GM18870 (cell line): ENCODE measurements around the gene FOXN3.
A peak's percentile ranks its signal among the peaks of the same experiment; 100 is the strongest.

Experiments used
- ATAC-seq: cut with Tn5 transposase; IDR thresholded peaks from one replicate; pipeline ENCODE4 v1.9.1; 2021; ENCODE audit warnings: moderate library complexity; ENCODE audit not compliant: unreplicated experiment

The FOXN3 gene

DNA sequence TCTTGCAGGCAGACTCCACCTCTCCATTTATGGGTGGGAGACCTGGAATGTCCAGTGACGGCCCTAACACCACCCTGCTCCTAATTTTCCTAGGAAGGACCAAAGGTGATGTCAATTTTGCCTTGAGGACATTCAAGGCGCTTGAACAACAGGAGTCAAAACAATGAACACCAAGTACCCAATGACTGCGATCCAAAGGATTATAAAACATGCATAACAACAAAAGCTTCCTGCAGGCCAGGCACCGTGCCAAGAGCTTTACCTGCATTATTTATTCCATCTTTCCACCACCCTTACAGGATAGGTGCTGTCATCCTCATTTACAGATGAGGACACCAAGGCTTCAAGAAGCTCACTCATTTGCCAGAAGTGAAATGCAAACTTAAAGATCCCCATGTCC is 15.2 kb upstream of the FOXN3 start:
- no peak for ATAC-seq

DNA sequence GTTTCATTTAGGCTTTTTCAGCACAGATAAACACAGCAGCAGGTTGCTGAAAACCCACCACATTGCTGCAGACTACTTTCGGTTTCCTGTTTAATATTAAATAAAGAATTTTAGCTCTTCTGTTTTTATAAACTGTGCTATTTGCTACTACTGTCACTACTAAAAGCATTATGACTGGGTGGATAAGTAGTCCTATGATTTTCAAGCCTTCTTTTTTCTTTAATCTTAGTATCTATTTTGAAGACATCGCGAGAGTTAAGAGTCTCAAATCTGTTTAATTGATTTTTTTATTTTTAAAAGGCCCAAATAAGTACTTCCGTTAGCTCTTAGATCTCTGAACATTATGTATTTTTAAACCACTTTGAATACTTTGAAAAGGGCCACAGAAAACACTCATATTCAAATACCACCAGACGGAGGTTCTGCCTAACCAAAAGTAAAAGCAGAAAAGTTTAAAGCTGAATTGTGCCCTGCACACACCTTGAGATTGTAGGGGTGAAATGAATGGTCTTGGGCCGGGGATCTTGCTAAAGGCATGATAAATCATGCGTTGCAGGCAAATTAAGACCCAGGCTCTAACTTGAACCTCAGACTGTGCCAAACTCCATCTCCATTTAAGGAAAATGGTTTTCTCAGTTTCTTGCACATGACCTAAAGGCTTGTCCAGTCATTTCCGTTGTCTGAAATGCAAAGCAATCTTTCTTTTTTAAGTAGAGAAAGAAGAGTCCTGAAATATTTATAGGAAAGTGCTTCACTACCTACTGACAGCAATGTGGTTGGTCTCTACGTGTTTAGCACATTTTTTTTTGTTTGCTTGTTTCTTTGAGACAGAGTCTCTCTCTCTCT is 13.6 kb upstream of the FOXN3 start:
- peak; percentile 86 for ATAC-seq

DNA sequence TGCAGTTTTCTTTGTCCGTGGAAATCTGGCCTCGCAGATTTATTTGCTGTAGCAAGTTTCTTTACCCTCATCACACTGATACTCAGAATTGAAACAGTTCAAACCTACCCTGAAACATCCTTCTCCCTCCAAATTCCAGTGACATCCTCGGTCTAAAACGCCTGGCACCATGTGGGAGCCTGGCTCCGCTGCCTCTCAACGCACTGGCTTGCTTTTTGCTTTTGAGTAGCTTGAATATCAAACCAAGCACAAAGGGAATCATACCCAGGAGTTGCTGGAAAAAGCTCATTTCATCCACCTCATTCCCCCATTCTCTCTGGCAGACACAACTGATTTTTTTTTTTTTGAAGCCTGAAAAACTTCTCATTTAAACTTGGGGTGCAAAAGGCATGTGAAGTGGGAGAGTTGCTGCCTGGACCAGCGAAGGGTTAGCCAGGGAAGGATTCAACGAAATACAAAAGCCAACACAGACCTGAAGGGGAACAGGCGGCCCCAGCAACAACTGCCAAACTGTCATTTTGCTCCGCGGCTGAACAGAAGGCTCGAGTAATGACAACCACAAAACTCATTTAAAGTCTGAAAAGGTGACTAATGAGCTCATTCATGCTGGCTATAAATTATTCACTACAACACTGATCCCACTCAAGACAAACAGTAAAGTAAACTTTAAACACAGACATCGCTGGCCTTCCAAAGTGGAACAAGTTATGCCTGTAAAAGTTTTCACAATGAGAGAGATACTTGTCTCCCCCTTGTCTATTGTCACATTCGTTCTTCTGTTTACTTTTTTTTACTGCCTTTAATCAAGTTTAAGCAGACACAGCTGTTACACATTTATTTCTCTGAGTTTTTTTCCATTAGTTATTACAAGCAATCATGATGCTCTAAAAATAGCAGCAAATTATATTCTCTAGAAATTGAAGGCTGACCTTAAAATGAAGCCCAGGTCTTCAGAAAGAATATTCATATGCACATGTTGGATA is 12.5 kb upstream of the FOXN3 start:
- ATAC-seq, result no peak

DNA sequence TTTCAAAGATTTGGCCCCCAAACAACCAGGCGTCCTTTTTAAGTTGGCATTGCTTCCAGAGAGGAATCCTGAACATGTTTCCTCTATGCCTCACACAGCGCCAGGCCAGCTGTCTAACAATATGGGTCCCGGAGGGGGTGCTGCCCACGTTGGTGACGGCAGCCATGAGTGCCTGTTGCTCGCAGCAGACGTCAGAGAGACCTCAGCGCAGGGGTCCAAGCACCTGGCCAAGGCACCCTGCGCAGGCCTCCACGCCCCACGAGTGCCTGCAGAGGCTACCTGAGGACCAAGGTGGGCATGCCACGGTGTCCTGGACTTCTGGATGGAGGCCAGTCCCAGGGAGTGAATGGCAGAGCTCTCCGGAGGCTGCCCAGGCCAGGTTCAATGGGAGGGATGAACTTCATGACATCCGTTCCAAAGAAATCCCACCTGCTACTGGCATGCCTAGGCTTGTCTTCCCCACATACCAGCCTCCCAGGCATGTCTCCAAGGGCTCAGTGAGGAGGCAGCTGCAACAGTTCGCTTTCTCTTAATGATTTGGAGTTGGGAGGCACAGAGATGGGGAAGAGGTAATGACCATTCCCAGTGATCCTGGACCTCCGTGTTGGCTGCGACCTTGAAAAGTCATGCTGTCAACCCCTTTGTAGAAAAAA is 11.6 kb upstream of the FOXN3 start:
- ATAC-seq, result no peak

DNA sequence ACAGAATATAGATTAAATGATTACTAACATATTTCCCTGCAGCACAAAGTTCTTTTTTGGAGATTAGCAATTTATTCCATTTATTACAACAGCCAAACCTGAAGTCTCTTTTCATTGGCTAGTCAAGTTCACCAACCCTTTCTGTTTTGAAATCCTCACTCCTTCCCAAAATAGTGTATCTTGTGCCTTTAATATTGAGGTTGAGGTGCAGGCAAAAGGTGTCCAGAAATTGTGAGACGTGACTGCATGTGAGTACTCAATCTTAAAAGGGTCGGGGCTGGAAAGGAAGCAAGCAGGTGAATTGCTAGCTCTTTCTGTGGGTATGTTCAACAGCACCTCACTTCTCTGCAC is 11.1 kb upstream of the FOXN3 start:
- no peak for ATAC-seq

DNA sequence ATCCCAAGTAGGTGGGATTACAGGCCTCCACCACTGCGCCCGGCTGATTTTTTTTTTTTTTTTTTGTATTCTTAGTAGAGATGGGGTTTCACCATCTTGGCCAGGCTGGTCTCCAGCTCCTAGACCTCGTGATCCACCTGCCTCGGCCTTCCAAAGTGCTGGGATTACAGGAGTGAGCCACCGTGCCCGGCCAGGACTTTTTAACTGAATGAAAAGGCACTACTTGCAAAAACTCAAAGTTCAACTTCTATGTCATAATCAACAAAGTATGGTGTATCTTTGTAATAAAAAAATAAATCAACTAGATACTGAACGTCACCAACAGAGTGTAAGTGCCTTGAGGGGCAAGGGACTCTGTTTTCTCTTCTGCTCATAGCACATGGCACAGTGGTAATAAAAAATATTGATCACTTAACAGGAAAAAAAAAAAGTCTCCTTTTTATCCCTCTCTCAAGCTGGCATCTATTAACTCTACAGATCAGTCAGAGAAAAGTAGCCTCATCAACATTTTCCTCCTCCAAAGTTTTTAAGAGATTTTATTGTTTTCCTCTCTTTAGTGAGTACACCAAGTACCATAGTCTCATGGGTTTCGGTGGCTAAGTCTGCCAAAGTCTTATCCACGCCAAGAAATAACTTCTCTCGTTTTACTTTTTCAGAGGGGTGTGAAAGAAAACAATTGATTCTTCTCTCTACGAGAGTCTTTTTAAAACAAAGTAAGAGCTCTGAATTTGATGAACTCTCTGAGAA is 10.6 kb upstream of the FOXN3 start:
- ATAC-seq, result no peak

DNA sequence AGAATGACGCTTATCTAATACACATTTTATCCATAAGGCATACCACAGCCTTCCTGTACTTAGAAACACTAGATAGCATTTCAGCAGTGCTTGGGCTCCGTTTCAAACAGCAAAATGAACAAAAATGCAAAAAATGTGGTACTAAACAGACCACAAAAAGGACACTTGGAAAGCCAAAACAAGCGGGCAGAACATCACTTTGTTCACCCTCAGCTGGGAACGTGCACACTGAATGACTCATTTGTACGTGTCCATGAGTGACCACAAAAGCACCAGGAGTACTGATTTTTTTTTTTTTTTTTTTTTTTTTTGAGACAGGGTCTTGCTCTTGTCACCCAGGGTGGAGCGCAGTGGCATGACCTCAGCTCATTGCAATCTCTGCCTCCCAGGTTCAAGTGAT is 8.9 kb upstream of the FOXN3 start:
- peak; percentile 36 for ATAC-seq

DNA sequence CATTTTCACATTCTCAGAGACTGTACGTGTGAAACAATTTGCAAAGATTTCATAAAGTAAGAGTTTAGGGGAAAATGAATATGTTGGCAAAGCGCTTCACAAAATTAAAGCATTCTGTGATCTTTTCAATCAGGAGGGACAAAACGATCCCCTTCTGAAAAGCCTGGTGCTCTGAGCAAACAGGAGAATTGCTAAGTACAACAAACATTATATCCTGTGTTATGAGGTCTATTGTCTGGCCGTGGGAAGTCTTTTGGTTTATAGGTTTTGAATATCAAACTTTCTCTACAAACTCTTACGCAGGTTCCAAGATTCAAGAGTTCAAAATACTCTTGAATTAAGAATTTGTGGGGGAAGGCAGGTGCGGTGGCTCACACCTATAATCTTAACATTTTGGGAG is 7.2 kb upstream of the FOXN3 start:
- ATAC-seq, result no peak

DNA sequence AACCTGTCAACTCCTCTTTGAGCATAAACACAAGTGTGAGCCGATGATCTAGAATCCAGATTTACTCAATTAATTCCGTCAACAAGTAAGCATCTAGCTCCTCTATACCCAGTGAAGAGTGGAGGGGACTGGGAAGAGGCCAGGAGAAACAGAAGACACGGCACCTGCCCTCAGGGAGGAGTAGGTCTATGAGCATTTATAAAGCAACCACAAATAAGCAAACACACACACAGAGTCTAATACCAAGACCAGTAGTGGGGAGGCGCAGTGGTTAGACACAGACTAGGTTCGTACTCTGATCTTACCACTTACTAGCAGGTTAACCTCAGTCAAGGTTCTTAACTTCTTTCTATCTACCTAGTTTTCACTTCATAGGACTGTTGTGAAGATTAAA is 5.9 kb upstream of the FOXN3 start:
- no peak for ATAC-seq

DNA sequence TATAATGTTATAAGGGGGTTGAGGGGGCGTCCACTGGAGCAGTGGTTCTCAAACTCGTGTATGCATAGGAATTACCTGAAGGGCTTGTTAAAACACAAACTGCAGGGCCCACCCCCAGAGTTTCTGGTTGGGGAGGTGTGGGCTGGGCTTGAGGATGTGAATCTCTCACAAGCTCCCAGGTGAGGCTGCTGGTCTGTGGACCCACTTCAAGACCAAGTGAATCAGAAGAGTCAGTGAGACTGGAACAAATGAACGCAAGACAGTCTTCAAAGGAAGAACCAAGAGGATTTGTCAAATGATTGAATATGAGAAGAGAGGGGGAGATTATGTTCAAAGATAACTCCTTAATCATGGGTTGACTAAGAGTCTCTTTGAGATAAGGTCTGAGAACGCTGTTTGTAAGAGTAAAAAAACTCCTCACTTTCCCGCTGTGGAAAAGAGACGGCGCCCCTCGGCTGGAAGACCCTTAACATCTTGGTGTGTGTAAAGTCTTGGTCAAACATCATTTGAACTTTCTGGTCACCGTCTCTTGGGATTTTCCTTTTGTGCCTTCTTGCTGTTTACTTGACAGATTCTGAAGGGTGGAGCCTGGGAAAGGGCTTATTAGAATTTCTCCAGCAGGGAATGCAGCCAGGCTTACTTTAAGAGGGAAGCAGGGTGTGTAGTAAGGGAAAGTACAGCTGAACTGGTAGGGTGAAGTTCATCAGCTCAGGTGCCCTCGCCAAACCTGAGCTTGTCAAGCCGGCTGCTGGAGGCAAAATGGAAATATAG is 5.3 kb upstream of the FOXN3 start:
- no peak for ATAC-seq

DNA sequence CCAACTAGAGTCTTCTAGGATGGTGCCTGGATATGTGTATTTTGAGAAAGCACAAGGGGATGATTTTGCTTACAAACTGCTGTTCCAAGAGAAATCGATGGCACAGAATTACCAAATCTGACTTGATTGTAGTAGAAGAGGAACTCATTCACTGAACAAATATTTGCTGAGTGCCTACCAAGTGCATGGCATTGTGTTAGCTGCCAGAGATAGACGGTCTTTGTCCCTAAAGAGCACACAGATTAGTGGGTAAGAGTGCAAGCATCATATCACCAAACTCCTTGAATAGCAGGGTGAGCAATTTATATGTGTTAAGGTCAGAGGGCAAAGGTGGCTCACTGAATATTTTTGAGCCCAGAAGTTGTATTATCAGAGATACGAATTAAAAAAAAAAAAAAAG is 3.5 kb upstream of the FOXN3 start:
- no peak for ATAC-seq

DNA sequence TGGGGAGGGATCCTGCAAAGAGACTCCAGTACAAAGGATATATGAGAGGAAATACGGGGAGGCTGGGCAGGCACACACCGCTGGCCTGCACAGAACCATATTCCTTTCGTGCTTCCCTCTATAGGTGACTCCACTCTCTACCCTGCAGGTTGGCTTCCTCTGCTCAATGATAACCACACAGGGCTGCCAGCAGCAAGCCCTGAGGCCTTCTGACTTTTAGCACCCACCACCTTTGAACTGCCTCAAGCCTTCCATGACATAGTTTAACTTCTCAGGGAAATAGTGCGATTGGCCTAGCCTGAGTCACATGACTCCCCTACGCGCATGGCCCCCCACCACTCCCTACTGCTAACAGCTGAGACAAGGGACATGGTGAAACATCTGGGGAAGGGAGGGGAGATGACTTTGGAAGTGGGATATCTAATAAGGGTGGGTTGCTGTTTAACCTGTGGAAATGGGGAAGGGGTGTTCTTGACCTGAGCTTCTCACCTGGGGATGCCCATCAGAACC is 3.0 kb upstream of the FOXN3 start:
- ATAC-seq, result no peak

DNA sequence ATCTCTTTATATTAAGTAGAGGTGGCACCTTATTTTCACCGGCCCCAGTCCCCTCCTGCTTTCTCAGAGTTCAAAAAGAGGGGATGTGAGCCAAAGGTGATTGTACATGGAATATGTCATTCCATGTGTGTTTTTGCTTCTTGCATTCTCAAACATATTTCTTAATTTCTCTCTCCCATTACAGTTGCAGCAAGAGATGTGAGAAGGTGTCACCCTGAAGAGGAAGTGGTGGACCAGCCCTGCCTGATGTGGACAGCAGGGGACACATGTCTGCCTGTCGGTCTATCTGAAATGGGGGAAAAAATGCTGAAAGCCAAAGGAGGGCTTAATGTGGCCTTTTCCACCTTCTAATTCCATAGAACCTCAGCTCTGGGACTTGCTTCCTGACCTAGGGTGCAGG is 1.9 kb upstream of the FOXN3 start:
- no peak for ATAC-seq

DNA sequence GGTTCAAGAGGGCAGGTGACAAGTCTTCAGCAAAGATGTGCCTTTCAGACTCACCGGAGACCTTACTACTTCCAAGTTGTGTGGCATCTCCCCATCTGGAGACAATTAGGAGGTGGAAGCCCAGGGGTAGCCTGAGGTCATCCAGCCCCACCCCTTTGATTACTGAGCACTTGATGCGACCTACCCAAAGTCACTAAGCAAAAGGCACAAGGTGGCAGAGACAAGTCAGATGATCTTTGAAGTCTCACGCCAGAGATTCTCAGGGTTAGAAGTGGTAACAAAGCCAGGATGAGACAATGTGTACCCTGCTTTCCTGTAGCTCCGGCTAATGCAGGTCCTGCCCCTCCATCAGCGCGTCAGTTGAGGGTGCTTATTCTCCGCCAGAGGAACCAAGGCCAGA is 1.4 kb upstream of the FOXN3 start:
- ATAC-seq, result no peak

DNA sequence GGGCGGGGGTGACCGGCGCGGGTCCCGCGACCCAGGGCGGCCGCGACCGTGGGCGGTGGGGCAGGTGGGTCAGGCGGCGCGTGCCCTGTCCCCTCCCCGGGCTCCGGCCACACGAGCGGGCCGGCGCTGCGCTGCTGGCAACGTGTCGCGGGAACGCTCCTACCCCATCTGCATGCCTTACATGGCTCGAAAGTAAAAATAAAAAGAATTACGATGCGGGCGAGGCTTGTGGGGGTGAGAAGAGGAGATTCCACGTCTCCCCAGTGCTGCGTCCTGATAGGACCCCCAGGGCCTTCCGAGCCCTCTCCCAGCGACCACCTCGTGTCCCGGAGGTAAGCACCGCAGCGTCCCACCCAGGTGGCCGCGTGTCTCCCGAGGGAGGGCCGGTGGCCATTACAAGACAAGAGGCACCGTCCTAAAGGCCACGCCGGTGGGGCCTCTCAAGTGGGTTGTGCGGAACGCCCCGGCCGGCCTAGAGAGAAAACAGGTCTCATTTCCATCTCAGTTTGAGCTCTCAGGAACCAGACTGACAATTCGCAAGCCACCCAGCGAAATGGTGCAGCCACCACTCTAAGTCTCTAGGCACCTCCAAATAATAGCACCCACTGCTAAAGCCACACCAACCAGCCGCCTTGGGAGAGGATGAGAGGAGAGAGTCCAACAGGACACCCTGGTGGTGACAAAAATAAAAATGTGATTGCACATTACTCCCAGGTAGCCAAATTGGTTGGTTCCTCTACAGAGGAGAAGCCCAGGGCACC is 612 bp upstream of the FOXN3 start:
- ATAC-seq, result peak; percentile 65

DNA sequence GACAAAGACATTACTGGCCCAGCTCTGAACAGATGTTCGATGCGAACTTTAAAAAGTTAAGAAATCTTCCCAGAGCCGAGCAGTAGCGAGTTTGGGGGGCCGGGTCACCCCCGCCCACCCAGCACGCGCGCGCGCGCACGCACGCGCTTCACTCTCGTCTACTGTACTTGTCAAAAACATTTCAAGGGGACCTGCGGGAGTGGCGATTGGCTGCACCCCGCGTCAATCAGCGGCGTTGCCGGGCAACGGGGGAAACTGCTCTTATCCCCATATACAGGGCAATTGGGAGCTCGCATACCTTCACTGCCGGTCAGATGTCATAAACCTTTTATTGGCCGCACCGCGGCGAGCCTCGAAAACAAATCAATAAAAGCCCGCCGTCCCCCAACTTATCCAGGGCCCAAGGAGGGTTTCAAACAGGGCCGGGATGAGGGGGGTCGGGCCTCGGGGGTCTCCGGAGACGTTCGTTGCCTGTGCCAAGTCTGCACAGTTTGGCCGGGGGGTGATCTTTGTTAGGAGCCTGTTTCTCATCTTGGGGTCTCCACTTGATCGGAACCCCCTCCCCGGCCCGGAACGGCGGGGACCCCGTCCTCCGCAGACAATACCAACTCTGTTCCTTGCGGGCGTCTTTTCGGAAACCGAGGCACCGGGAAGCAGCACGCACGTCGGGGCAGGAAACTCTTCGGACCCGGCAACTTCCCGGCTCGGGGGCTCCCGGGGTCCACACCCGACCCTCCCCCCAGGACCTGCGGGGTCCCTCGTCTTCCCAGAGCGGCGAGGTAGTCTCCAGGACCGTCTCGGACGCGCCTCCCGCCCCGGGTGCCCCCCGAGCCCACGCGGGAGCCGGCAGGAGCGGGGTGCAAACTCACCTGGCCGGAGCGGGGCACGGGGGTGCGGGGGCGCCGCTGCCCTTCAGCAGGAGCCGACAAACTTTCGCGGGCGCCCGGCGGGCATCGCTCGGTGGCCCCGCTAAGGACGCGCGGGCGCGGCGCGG is 734 bp downstream of the FOXN3 start:
- peak; percentile 91 for ATAC-seq

DNA sequence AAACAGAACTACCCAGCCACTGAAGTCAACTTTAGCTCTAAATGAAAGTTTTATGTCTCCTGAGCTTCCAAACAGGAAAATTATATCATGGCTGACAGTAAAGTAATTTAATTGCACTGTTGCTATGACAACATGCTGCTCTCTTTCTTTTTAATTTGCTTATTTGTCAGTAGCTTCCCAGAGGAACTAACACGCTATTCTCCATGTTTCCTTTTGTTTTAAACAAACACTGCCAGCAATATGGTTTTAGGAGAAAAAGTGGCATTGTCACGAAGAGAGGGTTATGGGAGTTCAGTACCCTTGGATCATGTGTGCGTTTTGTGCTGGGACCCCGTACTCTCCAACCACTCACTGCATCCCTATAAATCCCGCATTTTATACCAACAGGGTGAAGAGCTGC is 1.9 kb downstream of the FOXN3 start:
- no peak for ATAC-seq

DNA sequence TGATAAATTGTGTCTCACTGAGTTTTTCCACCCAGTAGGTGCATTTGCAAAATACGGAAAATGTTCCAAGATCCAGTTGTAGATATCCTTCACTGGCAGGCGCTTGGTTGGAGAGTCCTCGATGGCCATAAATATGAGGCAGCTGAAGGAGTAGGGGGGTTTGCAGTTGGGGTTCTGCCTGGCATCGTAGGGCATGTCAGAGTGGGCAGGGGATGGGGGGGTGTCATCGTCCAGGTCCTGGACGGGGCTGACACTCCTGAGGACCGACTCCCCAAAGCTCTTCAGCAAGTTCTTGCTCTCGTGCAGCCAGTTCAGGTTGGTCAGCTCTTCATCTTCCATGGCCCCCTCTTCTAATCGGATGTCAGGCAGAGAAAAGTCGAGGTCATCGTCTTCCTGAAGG is 5.1 kb downstream of the FOXN3 start:
- no peak for ATAC-seq
